ENCODE results near the gene STARD3.

GRCh38 chr17:39627047-39627711 lies 9.8 kb upstream of the STARD3 start:
- TF ChIP-seq GATA3 (IDR thresholded peaks at IDR 0.05; ENCODE audit: low read depth, low read length) (no peak), GATA2 (IDR thresholded peaks at IDR 0.05; ENCODE audit: low read depth, low read length) (no peak)

Measured in SH-SY5Y (cell line).